WTC11 (cell line): ENCODE data around the gene CIRBP. TPM values are rescaled to one million over a fixed set of nuclear protein-coding genes. Genes with fewer than 3 reads are reported as not detected.

Experiments
- ATAC-seq: fragments of 200-7000 bp; cut with Tn5 transposase; 2 replicates; pipeline ENCODE4 v1.10.0; 2021; ENCODE audit warnings: mild to moderate bottlenecking, moderate library complexity
- CTCF ChIA-PET: fragments of 300-600 bp; sonication (Branson Sonifier 250); formaldehyde crosslinking; loops from one replicate; lab custom pipeline; 2021; ENCODE audit warnings: antibody characterized with exemption; lab: Charles Lee
- POLR2A ChIA-PET: fragments of 350-600 bp; sonication (Branson Sonifier 250); formaldehyde crosslinking; loops from one replicate; lab custom pipeline; 2021; ENCODE audit warnings: antibody characterized with exemption; lab: Charles Lee
- DNase-seq: peaks from one replicate; pipeline ENCODE4 v3.0.0; 2021; ENCODE audit warnings: low spot score
- H3K27ac Mint-ChIP-seq: 2 replicates; pipeline ENCODE4 v1.8.0; 2021; ENCODE audit warnings: mixed read lengths
- H3K27me3 Mint-ChIP-seq: 2 replicates; pipeline ENCODE4 v1.8.0; 2021; ENCODE audit warnings: low read depth, mild to moderate bottlenecking, moderate library complexity, mixed read lengths
- H3K36me3 Mint-ChIP-seq: 2 replicates; pipeline ENCODE4 v1.8.0; 2021; ENCODE audit warnings: mixed read lengths
- H3K4me1 Mint-ChIP-seq: 2 replicates; pipeline ENCODE4 v1.8.0; 2022; ENCODE audit warnings: mixed read lengths
- H3K4me3 Mint-ChIP-seq: 2 replicates; pipeline ENCODE4 v1.8.0; 2021; ENCODE audit warnings: mild to moderate bottlenecking, moderate library complexity, mixed read lengths
- H3K9me3 Mint-ChIP-seq: 2 replicates; pipeline ENCODE4 v1.8.0; 2021; ENCODE audit warnings: mixed read lengths
- CREB1 ChIP-seq: sonication (generic); formaldehyde crosslinking; IDR thresholded peaks from 2 replicates; pipeline ENCODE4 v1.8.0; 2023; ENCODE audit warnings: mild to moderate bottlenecking, missing genetic modification reagents
- GABPB1 ChIP-seq: sonication (generic); formaldehyde crosslinking; IDR thresholded peaks from 2 replicates; pipeline ENCODE4 v1.8.1; 2023; ENCODE audit warnings: mild to moderate bottlenecking, missing genetic modification reagents
- NFATC4 ChIP-seq: fragments of 250-450 bp; sonication (Bioruptor Pico); IDR thresholded peaks from 2 replicates; pipeline ENCODE4 v1.9.0; 2021; ENCODE audit warnings: mild to moderate bottlenecking
- NR2C2 ChIP-seq: sonication (generic); formaldehyde crosslinking; IDR thresholded peaks from 2 replicates; pipeline ENCODE4 v1.8.0; 2022; ENCODE audit warnings: mild to moderate bottlenecking, missing genetic modification reagents
- RELA ChIP-seq: sonication (generic); formaldehyde crosslinking; IDR thresholded peaks from 2 replicates; pipeline ENCODE4 v1.8.1; 2022; ENCODE audit warnings: missing genetic modification reagents, mild to moderate bottlenecking, borderline replicate concordance
- TEAD1 ChIP-seq: sonication (generic); formaldehyde crosslinking; IDR thresholded peaks from 2 replicates; pipeline ENCODE4 v1.8.0; 2022; ENCODE audit warnings: mild to moderate bottlenecking, missing genetic modification reagents
- ZNF396 ChIP-seq: fragments of 250-450 bp; sonication (Bioruptor Pico); IDR thresholded peaks from 2 replicates; pipeline ENCODE4 v1.8.0; 2021; ENCODE audit warnings: mild to moderate bottlenecking, moderate library complexity, borderline replicate concordance
- ZNF423 ChIP-seq: fragments of 250-450 bp; sonication (Bioruptor Pico); IDR thresholded peaks from 2 replicates; pipeline ENCODE4 v2.1.2; 2022; ENCODE audit warnings: mild to moderate bottlenecking, moderate library complexity
- total RNA-seq: library from RNA; stranded (reverse); gene quantifications from 3 replicates; pipeline ENCODE4 v1.2.3, GENCODE V29; 2021
- TF ChIP-seq, protein P1 (sequence below): sonication (generic); formaldehyde crosslinking; IDR thresholded peaks from 2 replicates; pipeline ENCODE4 v1.8.0; 2022; ENCODE audit warnings: mild to moderate bottlenecking, missing genetic modification reagents
- TF ChIP-seq, protein P2 (sequence below): sonication (generic); formaldehyde crosslinking; IDR thresholded peaks from 2 replicates; pipeline ENCODE4 v1.8.0; 2023; ENCODE audit warnings: missing genetic modification reagents, mild to moderate bottlenecking, borderline replicate concordance
- TF ChIP-seq, protein P3 (sequence below): fragments of 200-600 bp; IDR thresholded peaks from 2 replicates; pipeline ENCODE4 v1.8.0; 2022; ENCODE audit warnings: antibody characterized with exemption
- TF ChIP-seq, protein P4 (sequence below): sonication (generic); formaldehyde crosslinking; IDR thresholded peaks from 2 replicates; pipeline ENCODE4 v1.8.0; 2022; ENCODE audit warnings: mild to moderate bottlenecking, missing genetic modification reagents

CIRBP gene
- total RNA-seq, 1 experiment from 2014 or later = 298 TPM

DNA sequence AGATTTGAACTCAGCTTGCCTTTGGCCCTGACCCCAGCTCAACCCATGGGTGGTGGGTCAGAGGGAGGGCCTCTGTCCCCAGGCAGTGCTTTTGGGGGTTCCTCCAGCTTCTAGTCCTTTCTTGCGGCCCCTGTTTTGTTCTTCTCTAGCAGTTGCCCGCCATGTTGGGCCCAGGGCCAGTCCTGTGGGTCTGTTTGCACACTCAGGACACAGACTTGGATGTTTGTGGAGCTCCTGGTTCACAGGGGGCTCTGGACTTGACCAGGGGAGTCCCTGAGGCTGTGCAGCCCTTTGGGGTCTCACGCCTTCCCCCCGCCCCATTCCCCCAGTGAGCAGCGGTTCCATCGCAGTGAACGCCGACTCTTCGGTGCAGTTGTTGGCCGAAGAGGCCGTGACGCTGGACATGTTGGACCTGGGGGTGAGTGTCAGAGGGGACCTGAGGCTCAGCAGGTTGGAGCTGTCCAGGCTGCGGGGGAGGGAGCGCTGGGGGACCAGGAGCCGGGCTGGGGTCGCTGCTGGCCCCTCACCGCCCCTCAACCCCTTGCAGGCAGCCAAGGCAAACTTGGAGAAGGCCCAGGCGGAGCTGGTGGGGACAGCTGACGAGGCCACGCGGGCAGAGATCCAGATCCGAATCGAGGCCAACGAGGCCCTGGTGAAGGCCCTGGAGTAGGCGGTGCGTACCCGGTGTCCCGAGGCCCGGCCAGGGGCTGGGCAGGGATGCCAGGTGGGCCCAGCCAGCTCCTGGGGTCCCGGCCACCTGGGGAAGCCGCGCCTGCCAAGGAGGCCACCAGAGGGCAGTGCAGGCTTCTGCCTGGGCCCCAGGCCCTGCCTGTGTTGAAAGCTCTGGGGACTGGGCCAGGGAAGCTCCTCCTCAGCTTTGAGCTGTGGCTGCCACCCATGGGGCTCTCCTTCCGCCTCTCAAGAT lies 25.1 kb upstream of the CIRBP start:
- TF ChIP-seq NR2C2 (CRISPR knock-in tag) = no peak
- TF ChIP-seq RELA (CRISPR knock-in tag) = 0 out of 2 replicates have a peak, but pooled peaks have one; percentile 34
- no peak; the same call in 1 of the 2 replicates for TF ChIP-seq ZNF423
- TF ChIP-seq, protein P1, sequence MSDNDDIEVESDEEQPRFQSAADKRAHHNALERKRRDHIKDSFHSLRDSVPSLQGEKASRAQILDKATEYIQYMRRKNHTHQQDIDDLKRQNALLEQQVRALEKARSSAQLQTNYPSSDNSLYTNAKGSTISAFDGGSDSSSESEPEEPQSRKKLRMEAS (CRISPR knock-in tag) = 0 out of 2 replicates have a peak, but pooled peaks have one; percentile 37
- TF ChIP-seq, protein P2, sequence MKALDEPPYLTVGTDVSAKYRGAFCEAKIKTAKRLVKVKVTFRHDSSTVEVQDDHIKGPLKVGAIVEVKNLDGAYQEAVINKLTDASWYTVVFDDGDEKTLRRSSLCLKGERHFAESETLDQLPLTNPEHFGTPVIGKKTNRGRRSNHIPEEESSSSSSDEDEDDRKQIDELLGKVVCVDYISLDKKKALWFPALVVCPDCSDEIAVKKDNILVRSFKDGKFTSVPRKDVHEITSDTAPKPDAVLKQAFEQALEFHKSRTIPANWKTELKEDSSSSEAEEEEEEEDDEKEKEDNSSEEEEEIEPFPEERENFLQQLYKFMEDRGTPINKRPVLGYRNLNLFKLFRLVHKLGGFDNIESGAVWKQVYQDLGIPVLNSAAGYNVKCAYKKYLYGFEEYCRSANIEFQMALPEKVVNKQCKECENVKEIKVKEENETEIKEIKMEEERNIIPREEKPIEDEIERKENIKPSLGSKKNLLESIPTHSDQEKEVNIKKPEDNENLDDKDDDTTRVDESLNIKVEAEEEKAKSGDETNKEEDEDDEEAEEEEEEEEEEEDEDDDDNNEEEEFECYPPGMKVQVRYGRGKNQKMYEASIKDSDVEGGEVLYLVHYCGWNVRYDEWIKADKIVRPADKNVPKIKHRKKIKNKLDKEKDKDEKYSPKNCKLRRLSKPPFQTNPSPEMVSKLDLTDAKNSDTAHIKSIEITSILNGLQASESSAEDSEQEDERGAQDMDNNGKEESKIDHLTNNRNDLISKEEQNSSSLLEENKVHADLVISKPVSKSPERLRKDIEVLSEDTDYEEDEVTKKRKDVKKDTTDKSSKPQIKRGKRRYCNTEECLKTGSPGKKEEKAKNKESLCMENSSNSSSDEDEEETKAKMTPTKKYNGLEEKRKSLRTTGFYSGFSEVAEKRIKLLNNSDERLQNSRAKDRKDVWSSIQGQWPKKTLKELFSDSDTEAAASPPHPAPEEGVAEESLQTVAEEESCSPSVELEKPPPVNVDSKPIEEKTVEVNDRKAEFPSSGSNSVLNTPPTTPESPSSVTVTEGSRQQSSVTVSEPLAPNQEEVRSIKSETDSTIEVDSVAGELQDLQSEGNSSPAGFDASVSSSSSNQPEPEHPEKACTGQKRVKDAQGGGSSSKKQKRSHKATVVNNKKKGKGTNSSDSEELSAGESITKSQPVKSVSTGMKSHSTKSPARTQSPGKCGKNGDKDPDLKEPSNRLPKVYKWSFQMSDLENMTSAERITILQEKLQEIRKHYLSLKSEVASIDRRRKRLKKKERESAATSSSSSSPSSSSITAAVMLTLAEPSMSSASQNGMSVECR (CRISPR knock-in tag) = 0 out of 2 replicates have a peak, but pooled peaks have one; percentile 62
- TF ChIP-seq, protein P3, sequence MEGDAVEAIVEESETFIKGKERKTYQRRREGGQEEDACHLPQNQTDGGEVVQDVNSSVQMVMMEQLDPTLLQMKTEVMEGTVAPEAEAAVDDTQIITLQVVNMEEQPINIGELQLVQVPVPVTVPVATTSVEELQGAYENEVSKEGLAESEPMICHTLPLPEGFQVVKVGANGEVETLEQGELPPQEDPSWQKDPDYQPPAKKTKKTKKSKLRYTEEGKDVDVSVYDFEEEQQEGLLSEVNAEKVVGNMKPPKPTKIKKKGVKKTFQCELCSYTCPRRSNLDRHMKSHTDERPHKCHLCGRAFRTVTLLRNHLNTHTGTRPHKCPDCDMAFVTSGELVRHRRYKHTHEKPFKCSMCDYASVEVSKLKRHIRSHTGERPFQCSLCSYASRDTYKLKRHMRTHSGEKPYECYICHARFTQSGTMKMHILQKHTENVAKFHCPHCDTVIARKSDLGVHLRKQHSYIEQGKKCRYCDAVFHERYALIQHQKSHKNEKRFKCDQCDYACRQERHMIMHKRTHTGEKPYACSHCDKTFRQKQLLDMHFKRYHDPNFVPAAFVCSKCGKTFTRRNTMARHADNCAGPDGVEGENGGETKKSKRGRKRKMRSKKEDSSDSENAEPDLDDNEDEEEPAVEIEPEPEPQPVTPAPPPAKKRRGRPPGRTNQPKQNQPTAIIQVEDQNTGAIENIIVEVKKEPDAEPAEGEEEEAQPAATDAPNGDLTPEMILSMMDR = peak; percentile 74
- TF ChIP-seq, protein P4, sequence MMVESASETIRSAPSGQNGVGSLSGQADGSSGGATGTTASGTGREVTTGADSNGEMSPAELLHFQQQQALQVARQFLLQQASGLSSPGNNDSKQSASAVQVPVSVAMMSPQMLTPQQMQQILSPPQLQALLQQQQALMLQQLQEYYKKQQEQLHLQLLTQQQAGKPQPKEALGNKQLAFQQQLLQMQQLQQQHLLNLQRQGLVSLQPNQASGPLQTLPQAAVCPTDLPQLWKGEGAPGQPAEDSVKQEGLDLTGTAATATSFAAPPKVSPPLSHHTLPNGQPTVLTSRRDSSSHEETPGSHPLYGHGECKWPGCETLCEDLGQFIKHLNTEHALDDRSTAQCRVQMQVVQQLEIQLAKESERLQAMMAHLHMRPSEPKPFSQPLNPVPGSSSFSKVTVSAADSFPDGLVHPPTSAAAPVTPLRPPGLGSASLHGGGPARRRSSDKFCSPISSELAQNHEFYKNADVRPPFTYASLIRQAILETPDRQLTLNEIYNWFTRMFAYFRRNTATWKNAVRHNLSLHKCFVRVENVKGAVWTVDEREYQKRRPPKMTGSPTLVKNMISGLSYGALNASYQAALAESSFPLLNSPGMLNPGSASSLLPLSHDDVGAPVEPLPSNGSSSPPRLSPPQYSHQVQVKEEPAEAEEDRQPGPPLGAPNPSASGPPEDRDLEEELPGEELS (CRISPR knock-in tag) = no peak
- TF ChIP-seq NFATC4 (CRISPR knock-in tag) = no peak
- TF ChIP-seq CREB1 = no peak
- no peak for TF ChIP-seq GABPB1 (CRISPR knock-in tag)
- TF ChIP-seq ZNF396 (CRISPR knock-in tag) = no peak
- TF ChIP-seq TEAD1 (CRISPR knock-in tag) = no peak
- TF ChIP-seq, all 79 proteins: peak for 4
- peak; percentile 43 for ATAC-seq
- H3K27ac Mint-ChIP-seq = peak overlapping the region; percentile 80; the same call in 1 of the 2 replicates
- ChIA-PET POLR2A (interaction anchor here (0.5 to 3.4 kb wide), 11 partner anchors 9 to 780 kb away, joined by 3 to 37 read pairs (median 4); partner anchors contain the start of gene CIRBP), CTCF (interaction anchor here (0.5 to 9.7 kb wide), 84 partner anchors 8 to 996 kb away, joined by 3 to 648 read pairs (median 4); partner anchors contain the start of genes ARHGAP45, CIRBP, FAM174C and NDUFS7)
- DNase-seq = peak; percentile 93
- H3K36me3 Mint-ChIP-seq = no peaks in the 10 kb centered on the region
- no peak overlapping the region for H3K4me3 Mint-ChIP-seq
- H3K4me1 Mint-ChIP-seq = peaks cover 18% of the 10 kb centered on the region
- peaks cover 4% of the 10 kb centered on the region; the same call in 1 of the 2 replicates for H3K27me3 Mint-ChIP-seq
- no peaks in the 10 kb centered on the region for H3K9me3 Mint-ChIP-seq

DNA sequence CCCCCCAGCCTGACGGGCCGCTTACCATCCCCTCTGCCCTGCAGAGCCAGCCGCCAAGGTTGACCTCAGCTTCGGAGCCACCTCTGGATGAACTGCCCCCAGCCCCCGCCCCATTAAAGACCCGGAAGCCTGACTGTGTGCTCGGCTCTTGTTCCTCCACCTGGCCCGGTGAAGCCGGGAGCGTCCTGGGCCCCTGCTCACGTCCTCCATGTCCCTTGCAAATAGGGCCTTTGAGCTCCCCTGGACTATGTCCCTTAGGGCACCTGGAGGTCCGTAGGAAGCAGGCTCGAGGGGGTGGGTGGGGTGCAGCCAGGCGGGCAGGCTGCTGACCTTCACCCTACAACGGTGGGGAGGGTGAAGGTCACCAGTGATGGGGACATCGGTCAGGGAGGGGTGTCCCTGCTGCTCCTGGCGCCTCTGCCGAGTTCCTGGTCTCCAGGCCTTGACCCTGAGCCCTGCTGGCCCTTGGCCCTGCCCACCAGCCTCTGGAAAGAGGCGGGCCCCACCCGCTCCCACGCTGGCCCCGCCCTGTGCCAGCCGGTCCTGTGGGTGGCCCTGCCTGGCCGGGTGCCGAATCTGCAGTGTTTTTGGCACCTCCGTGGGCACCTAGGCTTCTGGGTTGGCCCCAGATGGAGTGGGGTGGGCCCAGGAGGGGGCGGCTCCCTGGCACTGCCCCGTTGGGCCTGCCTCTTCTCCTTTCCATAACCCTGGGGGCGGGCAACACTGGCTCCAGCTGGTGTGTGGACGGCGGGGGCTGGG lies 24.3 kb upstream of the CIRBP start:
- H3K4me1 Mint-ChIP-seq = peaks cover 14% of the 10 kb centered on the region
- H3K9me3 Mint-ChIP-seq = no peaks in the 10 kb centered on the region
- H3K4me3 Mint-ChIP-seq = no peak overlapping the region
- TF ChIP-seq GABPB1 (CRISPR knock-in tag) (peak; percentile 40; the same call in 1 of the 2 replicates), RELA (CRISPR knock-in tag) (no peak)
- DNase-seq (no peak), ATAC-seq (no peak)
- peak overlapping the region; percentile 80; the same call in 1 of the 2 replicates for H3K27ac Mint-ChIP-seq
- H3K36me3 Mint-ChIP-seq = no peaks in the 10 kb centered on the region
- CTCF ChIA-PET = interaction anchor here (0.5 to 9.7 kb wide), 78 partner anchors 8 to 995 kb away, joined by 3 to 648 read pairs (median 4); partner anchors contain the start of genes ARHGAP45, CIRBP, FAM174C and NDUFS7
- POLR2A ChIA-PET = interaction anchor here (0.5 to 3.4 kb wide), 11 partner anchors 8 to 779 kb away, joined by 3 to 37 read pairs (median 4); partner anchors contain the start of gene CIRBP
- H3K27me3 Mint-ChIP-seq = peaks cover 4% of the 10 kb centered on the region; the same call in 1 of the 2 replicates
